GM19467 (cell line): ENCODE measurements around the gene FBXW2.
"Not testable (repeated sequence)": the region's sequence is repeated elsewhere in the genome, so short reads cannot be mapped to it uniquely, and the experiment has no call there.

ENCODE experiments used
- ATAC-seq: cut with Tn5 transposase; IDR thresholded peaks from one replicate; pipeline ENCODE4 v1.9.1; 2021; ENCODE audit warnings: mild to moderate bottlenecking, moderate library complexity; ENCODE audit not compliant: unreplicated experiment

FBXW2 gene

GRCh38 chr9:120779227-120779626 is 14.0 kb downstream of the FBXW2 start:
- ATAC-seq, result no peak

DNA sequence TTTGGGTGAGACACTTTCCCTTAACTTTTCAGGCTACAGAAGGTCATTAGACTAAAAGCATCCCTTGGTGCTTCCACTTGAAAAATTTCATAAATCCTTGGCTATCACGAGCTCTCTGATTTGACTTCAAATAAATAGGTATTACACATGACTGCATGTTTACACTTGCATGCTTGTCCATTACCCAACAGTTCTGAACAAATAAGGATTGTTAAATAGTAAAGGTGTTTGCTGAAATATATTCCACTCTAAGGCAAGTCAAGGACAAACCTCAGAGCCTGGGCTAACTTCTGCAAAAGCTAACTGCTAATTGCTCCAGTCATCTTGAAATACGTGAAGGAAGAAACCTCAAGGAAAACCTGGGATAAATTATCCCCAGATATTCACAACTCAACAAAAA is 14.5 kb downstream of the FBXW2 start:
- ATAC-seq, result no peak

GRCh38 chr9:120777229-120777628 is 16.0 kb downstream of the FBXW2 start:
- ATAC-seq, result no peak

DNA sequence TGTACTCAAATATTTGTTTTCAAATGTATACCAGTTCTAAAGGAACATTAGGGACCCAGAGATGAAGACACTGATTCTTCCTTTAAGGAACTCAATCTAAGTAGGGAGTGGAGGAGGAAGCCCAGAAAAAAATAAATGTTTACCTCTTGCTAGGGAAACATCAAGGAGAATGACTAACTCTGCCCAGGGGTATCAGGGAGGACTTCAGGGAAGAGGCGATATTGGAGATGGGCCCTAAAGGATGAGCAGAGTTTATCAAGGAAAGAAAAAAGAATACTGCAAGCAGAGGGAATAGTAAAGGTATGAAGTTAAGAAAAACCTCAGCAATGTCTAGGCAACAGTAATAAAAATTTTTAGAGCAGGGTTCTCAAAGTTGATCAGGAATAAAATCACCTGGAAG is 16.4 kb downstream of the FBXW2 start:
- ATAC-seq, result no peak

DNA sequence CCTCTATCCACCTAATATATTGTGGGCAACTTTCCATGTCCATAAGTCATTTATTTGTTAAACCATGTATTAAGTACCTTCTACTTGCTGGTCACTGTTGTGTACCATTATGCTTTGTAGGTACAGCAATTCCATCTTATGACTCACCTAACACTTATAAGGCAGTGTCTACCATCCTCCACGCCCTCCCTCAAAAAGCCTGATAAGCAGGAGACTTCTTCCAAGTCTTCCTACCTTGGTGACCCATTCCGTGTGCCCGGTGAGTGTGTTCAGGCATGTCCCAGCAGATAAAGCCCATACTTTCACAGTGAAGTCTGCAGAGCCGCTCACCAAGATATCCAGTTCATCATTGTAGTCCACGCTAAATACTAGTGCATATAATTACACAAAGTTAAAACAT is 17.4 kb downstream of the FBXW2 start:
- ATAC-seq, result no peak

- ATAC-seq, result no peak
Measured at GRCh38 chr9:120774719-120775118, 18.5 kb downstream of the FBXW2 start.

DNA sequence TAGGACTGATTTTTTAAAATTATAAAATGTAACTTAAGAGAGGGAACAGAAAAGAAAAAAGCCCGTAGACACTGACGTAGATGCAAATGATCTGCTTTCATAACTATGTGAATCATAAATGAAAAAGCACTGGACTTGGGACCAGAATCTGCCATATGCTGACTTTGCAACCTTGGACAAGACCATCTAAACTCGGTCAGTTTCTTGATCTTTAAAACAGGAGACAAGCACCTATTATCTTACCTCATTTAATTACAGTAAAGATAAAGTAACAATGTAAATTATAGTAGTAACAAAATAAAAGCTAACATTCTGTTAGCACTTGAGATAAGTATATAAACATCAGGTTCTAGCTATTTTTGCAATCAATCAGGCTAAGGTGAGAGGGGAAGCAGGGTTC is 20.0 kb downstream of the FBXW2 start:
- no peak for ATAC-seq

DNA sequence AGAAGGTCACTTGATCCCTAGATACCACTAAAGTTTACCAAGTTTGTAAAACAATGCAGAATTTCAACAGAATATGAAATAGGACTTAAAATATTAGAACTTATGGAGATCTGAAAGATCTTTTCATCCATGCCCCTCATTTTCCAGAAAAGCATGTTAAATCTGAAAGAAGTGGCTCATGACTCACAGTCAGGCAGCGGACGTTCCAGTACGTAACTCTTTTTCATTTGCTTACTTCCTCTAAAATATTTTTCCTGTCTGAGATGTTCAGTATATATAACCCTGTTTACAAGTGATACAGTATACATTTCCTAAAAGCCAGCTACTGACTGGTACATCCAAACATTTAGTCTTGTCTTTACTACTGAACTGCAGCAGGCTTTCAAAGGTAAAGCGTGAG is 22.3 kb downstream of the FBXW2 start:
- ATAC-seq, result no peak

DNA sequence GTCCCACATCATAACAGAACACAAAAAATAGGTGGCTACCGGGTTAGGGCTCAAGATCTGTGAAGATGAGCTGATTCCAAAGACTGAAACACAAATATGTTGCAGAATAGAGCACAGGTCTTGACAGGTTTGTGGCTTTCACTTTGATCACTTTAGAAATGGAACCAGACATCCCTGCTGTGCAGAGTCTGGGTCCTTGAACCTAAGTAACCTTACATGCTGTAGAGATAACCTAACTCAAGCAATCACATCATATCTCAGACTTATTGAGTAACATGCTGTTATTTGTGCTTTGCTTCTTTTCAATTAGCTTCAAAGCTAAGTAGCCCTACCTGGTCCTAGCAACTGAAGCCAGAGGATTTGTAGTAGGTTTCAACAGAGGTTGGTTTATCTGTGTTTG is 24.3 kb downstream of the FBXW2 start:
- no peak for ATAC-seq

GRCh38 chr9:120768247-120768646 is 25.0 kb downstream of the FBXW2 start:
- ATAC-seq, result no peak

DNA sequence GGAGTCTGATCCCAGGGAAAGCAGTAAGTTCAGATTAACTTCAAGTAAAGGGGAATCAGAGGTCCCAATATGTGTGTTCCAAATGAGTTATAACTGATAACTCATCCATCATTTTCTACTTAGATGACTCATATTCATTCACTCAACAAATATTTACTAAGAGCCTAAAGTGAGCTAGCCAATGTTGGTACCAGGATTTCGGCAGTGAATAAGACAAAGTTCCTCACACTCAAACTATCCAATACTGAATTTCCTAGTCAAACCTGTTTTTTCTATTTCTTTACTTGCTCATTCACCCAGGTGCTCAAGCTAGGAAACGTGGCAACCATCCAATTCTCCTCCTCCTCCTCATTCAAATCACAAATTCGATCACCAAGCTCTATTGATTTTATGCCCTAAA is 25.8 kb downstream of the FBXW2 start:
- ATAC-seq, result no peak

GRCh38 chr9:120765910-120766425 is 27.2 kb downstream of the FBXW2 start:
- ATAC-seq, result no peak

DNA sequence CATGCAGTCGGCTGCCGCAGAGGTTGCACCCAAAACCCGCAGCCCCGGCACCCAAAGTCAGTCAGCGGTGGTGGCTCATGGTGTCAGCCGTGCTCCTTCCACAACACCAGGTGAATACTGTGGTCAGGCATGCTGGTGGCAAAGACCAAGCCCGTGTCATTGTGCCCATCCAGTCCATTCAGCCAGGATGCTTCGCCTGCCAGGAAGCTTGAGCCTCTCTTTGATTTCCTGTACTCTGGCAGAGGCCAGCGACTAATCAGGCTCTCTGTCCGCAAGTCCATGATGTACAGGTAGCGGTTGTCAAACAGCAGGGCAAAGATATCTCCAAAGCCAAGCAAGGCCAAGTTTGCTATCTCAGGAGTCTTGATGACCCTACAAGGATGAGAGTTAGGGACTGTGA is 28.7 kb downstream of the FBXW2 start:
- no peak for ATAC-seq

- no peak for ATAC-seq
Measured at GRCh38 chr9:120761006-120761405, 32.2 kb downstream of the FBXW2 start.

DNA sequence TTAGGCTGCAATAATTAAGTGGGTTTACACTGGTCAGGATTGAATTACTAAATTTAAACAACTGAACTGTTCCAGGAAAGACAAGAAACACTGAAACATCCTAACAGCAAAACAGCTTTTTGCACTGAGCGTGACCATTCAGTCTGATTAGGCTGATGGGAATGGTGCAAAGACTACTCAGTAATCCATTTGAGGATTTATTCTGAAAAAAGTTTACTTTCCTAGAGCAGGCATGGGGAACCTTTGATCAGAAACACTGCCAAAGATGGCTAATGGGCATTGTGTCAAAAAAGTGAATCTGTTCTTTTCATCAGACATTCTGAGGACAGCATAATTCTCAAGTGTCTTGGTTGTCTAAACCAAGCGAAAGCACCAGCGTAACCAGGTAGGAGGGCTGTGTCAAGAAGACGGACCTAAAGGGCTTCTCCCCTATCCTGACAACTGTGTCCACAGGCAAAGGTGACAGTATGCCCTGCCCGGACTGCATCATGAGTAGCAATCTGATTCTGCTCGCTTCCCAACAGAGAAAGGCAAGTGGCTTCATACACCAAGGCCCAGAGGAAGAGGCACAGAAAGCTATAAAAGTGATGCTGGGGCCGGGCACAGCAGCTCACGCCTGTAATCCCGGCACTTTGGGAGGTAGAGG is 33.3 kb downstream of the FBXW2 start:
- no peak for ATAC-seq

- ATAC-seq, result no peak
Measured at GRCh38 chr9:120758544-120758943, 34.7 kb downstream of the FBXW2 start.

GRCh38 chr9:120757026-120757913 is 35.9 kb downstream of the FBXW2 start:
- no peak for ATAC-seq

DNA sequence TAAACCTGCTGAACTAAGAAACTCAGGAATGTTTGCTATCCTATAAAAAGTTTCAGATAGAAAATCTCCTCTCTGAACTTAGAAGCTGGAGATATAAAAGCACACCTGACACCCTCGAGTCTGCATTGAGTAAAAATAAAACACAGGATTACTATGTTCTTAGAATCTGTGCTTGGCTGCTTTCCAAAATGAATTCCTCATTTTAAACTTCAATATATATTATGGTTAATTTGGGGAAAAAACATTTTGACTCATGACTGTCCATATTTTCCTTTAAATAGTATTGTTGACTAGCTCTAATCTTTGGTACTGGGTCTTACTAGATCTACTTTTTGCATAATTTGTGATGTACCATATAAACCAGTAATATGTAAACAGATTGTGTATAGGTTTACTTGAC is 36.7 kb downstream of the FBXW2 start:
- ATAC-seq, result no peak

- no peak for ATAC-seq
Measured at GRCh38 chr9:120755810-120756434, 37.3 kb downstream of the FBXW2 start.

GRCh38 chr9:120755044-120755443 is 38.2 kb downstream of the FBXW2 start:
- ATAC-seq, result no peak

DNA sequence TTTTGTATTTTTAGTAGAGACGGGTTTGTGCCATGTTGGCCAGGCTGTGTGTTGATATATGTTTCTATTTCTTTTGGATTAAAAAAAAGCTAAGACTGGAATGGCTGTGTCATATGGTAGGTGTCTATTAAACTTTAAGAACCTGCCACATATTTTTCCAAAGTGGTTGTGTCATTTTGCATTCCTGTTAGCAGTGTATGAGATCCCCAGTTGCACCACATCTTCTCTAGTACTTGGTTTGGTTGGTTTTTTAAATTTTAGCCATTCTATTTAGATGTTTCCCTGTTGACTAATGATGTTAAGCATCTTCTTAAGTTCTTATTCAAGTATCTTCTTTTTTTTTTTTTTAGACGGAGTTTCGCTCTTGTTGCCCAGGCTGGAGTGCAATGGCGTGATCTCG is 42.8 kb downstream of the FBXW2 start:
- ATAC-seq, result no peak

GRCh38 chr9:120746366-120746765 is 46.9 kb downstream of the FBXW2 start:
- ATAC-seq, result not testable (repeated sequence)
